Measurements from ENCODE around the gene NF1. TPM values are rescaled to one million over a fixed set of nuclear protein-coding genes. Genes with fewer than 3 reads are reported as not detected.

NF1 gene
- total RNA-seq, 2 experiments from 2014 or later, result 34.4 to 36.0 TPM

DNA sequence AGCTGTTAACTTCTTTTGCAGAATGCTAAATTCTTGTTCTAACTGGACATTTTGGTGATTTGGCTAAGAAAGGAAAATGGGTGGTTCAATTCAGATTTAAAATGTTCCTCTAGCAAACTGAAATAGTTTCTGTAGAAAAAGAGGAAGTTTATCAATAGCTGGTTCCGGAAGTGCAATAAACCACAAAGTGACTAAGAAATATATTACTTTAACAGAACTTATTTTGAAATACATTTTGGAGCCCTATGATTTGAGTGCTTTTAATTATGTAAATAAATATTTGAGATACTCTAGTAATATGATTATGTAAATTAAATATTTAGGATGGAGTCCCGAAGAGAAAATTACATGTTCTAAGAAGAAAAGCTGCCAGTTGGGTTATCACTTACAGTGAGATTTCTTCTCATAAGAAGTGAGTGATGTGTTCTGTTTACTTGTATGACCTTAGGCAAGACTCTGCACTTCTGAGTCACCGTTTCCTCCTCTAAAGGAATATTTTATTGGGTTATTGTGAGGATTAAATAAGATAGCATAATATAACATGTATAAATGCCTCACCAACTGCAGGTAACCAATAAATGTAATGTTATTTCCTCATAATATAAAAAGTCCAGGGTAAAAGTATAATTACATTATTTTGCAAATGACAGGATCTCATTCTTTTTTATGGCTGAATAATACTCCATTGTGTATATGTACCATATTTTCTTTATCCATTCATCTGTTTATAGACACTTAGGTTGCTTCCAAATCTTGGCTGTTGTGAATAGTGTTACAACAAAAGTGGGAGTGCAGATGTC, 219.4 kb downstream of the NF1 start, which contains the start of gene EVI2B:
Gene EVI2B, minus strand, starts transcription at position 73 of the 800 bp plus-strand sequence. CDS start 8,445 bp downstream, outside the sequence.
- POLR2A ChIA-PET, result interaction anchor here (0.6 to 4.8 kb wide), 6 partner anchors 8 to 1760 kb away, joined by 3 to 54 read pairs (median 5); partner anchors contain the start of gene EVI2A
- Mint-ChIP-seq H3K4me1 (peaks cover 44% of the 10 kb centered on the region), H3K4me3 (peak within 1 kb of the TSS; percentile 94), H3K9me3 (no peaks in the 10 kb centered on the region), H3K27me3 (no peaks in the 10 kb centered on the region), H3K27ac (peak within 1 kb of the TSS; percentile 96), H3K36me3 (peaks cover 23% of the 10 kb centered on the region)
- DNase-seq (no peak), ATAC-seq (ENCODE audit: low read depth) (peak; percentile 33)

- DNase-seq (no peak), ATAC-seq (ENCODE audit: low read depth) (no peak)
- H3K27ac Mint-ChIP-seq, result peak overlapping the region; percentile 81
- H3K4me3 Mint-ChIP-seq, result peak overlapping the region; percentile 67
- H3K4me1 Mint-ChIP-seq, result peaks cover 45% of the 10 kb centered on the region
- no peaks in the 10 kb centered on the region for H3K9me3 Mint-ChIP-seq
- POLR2A ChIA-PET, result interaction anchor here (1.1 to 2.1 kb wide), 2 partner anchors 58 to 174 kb away, joined by 3 to 7 read pairs; no protein-coding TSS in a partner anchor
- no peaks in the 10 kb centered on the region for H3K27me3 Mint-ChIP-seq
- H3K36me3 Mint-ChIP-seq, result peaks cover 25% of the 10 kb centered on the region
These were observed 220.0 kb downstream of the NF1 start for GRCh38 chr17:31314782-31315100.

- H3K36me3 Mint-ChIP-seq, result peaks cover 18% of the 10 kb centered on the region
- no peaks in the 10 kb centered on the region for H3K9me3 Mint-ChIP-seq
- ATAC-seq (ENCODE audit: low read depth) (peak; percentile 17), DNase-seq (peak; percentile 32)
- peaks cover 37% of the 10 kb centered on the region for H3K4me1 Mint-ChIP-seq
- peak overlapping the region; percentile 96 for H3K27ac Mint-ChIP-seq
- no peaks in the 10 kb centered on the region for H3K27me3 Mint-ChIP-seq
- peak overlapping the region; percentile 89 for H3K4me3 Mint-ChIP-seq
- POLR2A ChIA-PET, result interaction anchor here (0.7 to 3.6 kb wide), 7 partner anchors 9 to 494 kb away, joined by 3 to 125 read pairs (median 7); partner anchors contain the start of gene CRLF3
These were observed 223.6 kb downstream of the NF1 start for GRCh38 chr17:31318298-31318801.

GRCh38 chr17:31318851-31319661, 224.3 kb downstream of the NF1 start:
- Mint-ChIP-seq H3K36me3 (peaks cover 21% of the 10 kb centered on the region), H3K4me3 (peak overlapping the region; percentile 89), H3K4me1 (peaks cover 38% of the 10 kb centered on the region), H3K27me3 (no peaks in the 10 kb centered on the region), H3K27ac (peak overlapping the region; percentile 96), H3K9me3 (no peaks in the 10 kb centered on the region)
- POLR2A ChIA-PET, result interaction anchor here (0.7 to 3.6 kb wide), 7 partner anchors 9 to 495 kb away, joined by 3 to 125 read pairs (median 7); partner anchors contain the start of gene CRLF3
- ATAC-seq (ENCODE audit: low read depth) (no peak), DNase-seq (no peak)

GRCh38 chr17:31320241-31320640, 225.5 kb downstream of the NF1 start:
- peaks cover 21% of the 10 kb centered on the region for H3K36me3 Mint-ChIP-seq
- H3K27ac Mint-ChIP-seq, result peak overlapping the region; percentile 97
- no peaks in the 10 kb centered on the region for H3K27me3 Mint-ChIP-seq
- POLR2A ChIA-PET, result interaction anchor here (0.6 to 3.6 kb wide), 4 partner anchors 11 to 189 kb away, joined by 3 to 125 read pairs (median 5); no protein-coding TSS in a partner anchor
- no peak for DNase-seq
- peaks cover 30% of the 10 kb centered on the region for H3K4me1 Mint-ChIP-seq
- peak overlapping the region; percentile 89 for H3K4me3 Mint-ChIP-seq
- H3K9me3 Mint-ChIP-seq, result no peaks in the 10 kb centered on the region
- no peak for ATAC-seq (ENCODE audit: low read depth)

DNA sequence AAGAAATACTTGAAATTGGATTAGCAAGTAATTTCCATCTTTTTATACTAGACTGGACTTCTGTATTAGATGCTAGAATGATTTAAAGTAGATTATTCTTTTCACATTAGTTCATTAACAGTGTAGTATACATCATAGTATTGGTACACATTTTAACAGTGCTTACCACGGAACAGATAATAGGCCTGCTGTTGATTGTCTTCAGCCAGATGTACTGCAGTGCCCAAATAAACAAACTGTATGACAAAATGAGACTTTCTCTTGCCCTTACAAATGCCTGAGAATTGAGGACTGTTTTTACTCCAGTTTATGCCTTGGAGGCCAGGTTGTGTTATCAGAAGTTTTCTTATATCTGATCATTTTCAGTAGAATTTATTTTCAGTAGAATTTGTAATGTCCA, 226.0 kb downstream of the NF1 start:
- Mint-ChIP-seq H3K4me1 (peaks cover 26% of the 10 kb centered on the region), H3K4me3 (peak overlapping the region; percentile 89), H3K27me3 (no peaks in the 10 kb centered on the region), H3K36me3 (peaks cover 23% of the 10 kb centered on the region), H3K9me3 (no peaks in the 10 kb centered on the region), H3K27ac (peak overlapping the region; percentile 97)
- POLR2A ChIA-PET, result interaction anchor here (0.6 to 3.6 kb wide), 5 partner anchors 9 to 188 kb away, joined by 3 to 125 read pairs (median 12); partner anchors contain the start of gene EVI2B
- no peak for DNase-seq
- no peak for ATAC-seq (ENCODE audit: low read depth)

- peak within 1 kb of the TSS; percentile 97 for H3K27ac Mint-ChIP-seq
- peaks cover 22% of the 10 kb centered on the region for H3K4me1 Mint-ChIP-seq
- POLR2A ChIA-PET, result interaction anchor here (0.6 to 2.1 kb wide), 6 partner anchors 10 to 187 kb away, joined by 3 to 54 read pairs (median 7); partner anchors contain the start of gene EVI2B
- peak within 1 kb of the TSS; percentile 89 for H3K4me3 Mint-ChIP-seq
- ATAC-seq (ENCODE audit: low read depth) (peak; percentile 94), DNase-seq (peak; percentile 50)
- H3K36me3 Mint-ChIP-seq, result peaks cover 22% of the 10 kb centered on the region
- no peaks in the 10 kb centered on the region for H3K27me3 Mint-ChIP-seq
- H3K9me3 Mint-ChIP-seq, result no peaks in the 10 kb centered on the region
These were observed 226.7 kb downstream of the NF1 start, which contains the start of gene EVI2A for GRCh38 chr17:31321481-31321880. EVI2A (minus strand) TSS chr17:31321622; CDS start chr17:31319013, 2,609 bp downstream.

DNA sequence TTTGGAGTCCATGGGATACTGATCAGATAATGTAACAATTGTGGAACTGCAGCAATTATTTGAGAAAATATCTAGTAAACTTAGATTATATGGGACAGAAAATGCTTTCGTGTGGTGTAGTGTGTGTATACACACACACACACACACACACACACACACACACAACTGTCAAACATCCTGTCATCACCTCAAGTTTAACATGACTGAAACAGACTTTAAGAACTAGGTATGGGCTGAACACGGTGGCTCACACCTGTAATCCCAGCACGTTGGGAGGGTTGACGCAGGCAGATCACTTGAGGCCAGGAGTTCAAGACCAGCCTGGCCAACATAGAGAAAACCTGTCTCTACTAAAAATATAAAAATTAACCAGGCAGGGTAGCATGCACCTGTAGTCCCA, 227.2 kb downstream of the NF1 start:
- ATAC-seq (ENCODE audit: low read depth), result peak; percentile 35
- Mint-ChIP-seq H3K4me1 (peaks cover 20% of the 10 kb centered on the region), H3K9me3 (no peaks in the 10 kb centered on the region), H3K36me3 (peaks cover 25% of the 10 kb centered on the region), H3K4me3 (peak overlapping the region; percentile 89), H3K27ac (peak overlapping the region; percentile 97), H3K27me3 (no peaks in the 10 kb centered on the region)
- DNase-seq, result peak; percentile 34
- POLR2A ChIA-PET, result interaction anchor here (0.6 to 2.1 kb wide), 6 partner anchors 10 to 592 kb away, joined by 3 to 54 read pairs (median 7); partner anchors contain the start of gene EVI2B

DNA sequence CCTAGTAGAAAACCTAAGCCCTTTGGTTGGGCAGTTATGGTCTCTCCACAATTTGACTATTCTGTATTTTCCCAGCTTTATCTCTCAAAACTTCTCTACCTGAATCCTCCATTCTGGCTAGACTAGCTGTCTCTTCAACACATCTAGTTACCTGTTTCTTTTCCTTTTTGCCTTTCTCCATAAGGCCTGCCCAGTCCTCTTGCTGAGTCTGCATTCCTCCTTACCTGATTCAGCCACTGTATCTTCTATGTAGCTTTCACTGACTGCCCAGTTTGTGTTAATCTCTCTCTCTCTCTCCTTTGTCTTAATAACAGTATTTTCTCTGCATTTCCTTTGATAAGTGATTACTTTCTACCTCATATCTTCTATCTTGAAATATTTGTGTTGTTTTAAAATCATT, 228.8 kb downstream of the NF1 start:
- POLR2A ChIA-PET, result interaction anchor here (0.9 kb wide), 1 partner anchor 13 kb away, joined by 3 read pairs; no protein-coding TSS in a partner anchor
- Mint-ChIP-seq H3K4me3 (no peak overlapping the region), H3K27me3 (no peaks in the 10 kb centered on the region), H3K4me1 (peaks cover 17% of the 10 kb centered on the region), H3K27ac (peak overlapping the region; percentile 24), H3K36me3 (peaks cover 20% of the 10 kb centered on the region), H3K9me3 (no peaks in the 10 kb centered on the region)
- DNase-seq, result no peak
- ATAC-seq (ENCODE audit: low read depth), result no peak

GRCh38 chr17:31327534-31328159, 232.9 kb downstream of the NF1 start:
- POLR2A ChIA-PET, result no interaction called here
- Mint-ChIP-seq H3K27me3 (no peaks in the 10 kb centered on the region), H3K4me3 (no peak overlapping the region), H3K4me1 (peaks cover 14% of the 10 kb centered on the region), H3K27ac (no peak overlapping the region), H3K9me3 (no peaks in the 10 kb centered on the region), H3K36me3 (peaks cover 16% of the 10 kb centered on the region)
- DNase-seq (no peak), ATAC-seq (ENCODE audit: low read depth) (no peak)

DNA sequence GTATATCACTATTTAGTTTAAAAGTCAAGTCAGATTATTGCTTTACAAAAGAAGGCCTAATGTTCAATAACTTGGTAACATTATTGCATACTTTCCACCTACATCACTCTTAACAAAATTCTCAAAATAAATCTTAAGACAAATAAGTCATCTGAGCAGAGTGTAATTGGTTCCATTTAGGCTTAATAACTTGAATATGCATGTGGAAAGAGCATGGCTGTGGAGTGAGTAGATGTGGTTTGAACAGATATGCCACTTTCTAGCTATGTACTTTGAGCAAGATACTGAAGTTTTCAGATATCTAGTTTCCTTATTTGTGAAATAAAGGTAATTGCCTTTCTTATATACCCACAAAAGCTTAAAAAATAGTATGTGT, 233.4 kb downstream of the NF1 start:
- no peak for ATAC-seq (ENCODE audit: low read depth)
- H3K27me3 Mint-ChIP-seq, result no peaks in the 10 kb centered on the region
- no peaks in the 10 kb centered on the region for H3K9me3 Mint-ChIP-seq
- peaks cover 12% of the 10 kb centered on the region for H3K4me1 Mint-ChIP-seq
- no peak overlapping the region for H3K4me3 Mint-ChIP-seq
- no peak for DNase-seq
- H3K27ac Mint-ChIP-seq, result no peak overlapping the region
- POLR2A ChIA-PET, result no interaction called here
- H3K36me3 Mint-ChIP-seq, result peaks cover 16% of the 10 kb centered on the region

GRCh38 chr17:31329221-31329620, 234.4 kb downstream of the NF1 start:
- H3K27me3 Mint-ChIP-seq, result no peaks in the 10 kb centered on the region
- POLR2A ChIA-PET, result interaction anchor here (1.0 kb wide), 1 partner anchor 19 kb away, joined by 3 read pairs; no protein-coding TSS in a partner anchor
- no peak overlapping the region for H3K27ac Mint-ChIP-seq
- H3K4me1 Mint-ChIP-seq, result peaks cover 9% of the 10 kb centered on the region
- no peaks in the 10 kb centered on the region for H3K9me3 Mint-ChIP-seq
- DNase-seq (no peak), ATAC-seq (ENCODE audit: low read depth) (no peak)
- peaks cover 13% of the 10 kb centered on the region for H3K36me3 Mint-ChIP-seq
- no peak overlapping the region for H3K4me3 Mint-ChIP-seq
